IMR-90 (cell line): ENCODE data around the gene SLAMF6. TPM values are rescaled to one million over a fixed set of nuclear protein-coding genes. Genes with fewer than 3 reads are reported as not detected.

Source experiments
- ATAC-seq: fragments of 200-7000 bp; cut with Tn5 transposase; 2 replicates; pipeline ENCODE4 v1.9.1; 2020; ENCODE audit warnings: low read depth, mild to moderate bottlenecking, moderate library complexity
- BruUV-seq: library from RNA; stranded (reverse); fragments of 400-500 nt; replicated peaks from 2 replicates; lab custom pipeline; 2021; lab: Mats Ljungman, UMichigan
- CTCF ChIA-PET: fragments of 300-600 bp; formaldehyde crosslinking; extraction: SDS; loops from one replicate; lab custom pipeline; 2021; ENCODE audit warnings: antibody characterized with exemption; lab: Yijun Ruan, JAX
- POLR2A ChIA-PET: fragments of 300-600 bp; sonication (Branson Sonifier 250); formaldehyde crosslinking; loops from one replicate; lab custom pipeline; 2022; ENCODE audit warnings: antibody characterized with exemption; ENCODE audit not compliant: unreplicated experiment; lab: Charles Lee
- DNase-seq: peaks from one replicate; pipeline ENCODE4 v3.0.0; 2013
- H2AFZ ChIP-seq: replicated peaks from 2 replicates; pipeline ENCODE3; 2013; ENCODE audit warnings: low read length, mild to moderate bottlenecking; ENCODE audit not compliant: poor library complexity
- H2AK5ac ChIP-seq: 2 replicates; pipeline ENCODE4 v1.6.1; 2013; ENCODE audit warnings: low read depth, low read length, inconsistent platforms
- H2AK9ac ChIP-seq: replicated peaks from 2 replicates; pipeline ENCODE3; 2013; ENCODE audit warnings: mild to moderate bottlenecking, low read depth, low read length, moderate library complexity; ENCODE audit not compliant: poor library complexity
- H2BK120ac ChIP-seq: 2 replicates; pipeline ENCODE4 v1.6.1; 2013; ENCODE audit warnings: low read depth, low read length, inconsistent platforms
- H2BK15ac ChIP-seq: 3 replicates; pipeline ENCODE4 v1.6.1; 2013; ENCODE audit warnings: low read depth, low read length, inconsistent platforms
- H2BK20ac ChIP-seq: 2 replicates; pipeline ENCODE4 v1.6.1; 2013; ENCODE audit warnings: low read depth, mild to moderate bottlenecking, inconsistent platforms, low read length, moderate library complexity
- H2BK5ac ChIP-seq: 2 replicates; pipeline ENCODE4 v1.6.1; 2013; ENCODE audit warnings: mild to moderate bottlenecking, low read depth, low read length, inconsistent platforms; ENCODE audit not compliant: poor library complexity, severe bottlenecking
- H3K14ac ChIP-seq: replicated peaks from 2 replicates; pipeline ENCODE4 v1.6.1; 2013; ENCODE audit warnings: low read depth, low read length, inconsistent platforms
- H3K18ac ChIP-seq: 2 replicates; pipeline ENCODE4 v1.6.1; 2013; ENCODE audit warnings: low read depth, low read length, control low read depth
- H3K23ac ChIP-seq: 2 replicates; pipeline ENCODE4 v1.6.1; 2013; ENCODE audit warnings: low read depth, low read length, inconsistent platforms
- H3K27ac ChIP-seq: 2 replicates; pipeline ENCODE4 v1.5.1; 2013; ENCODE audit warnings: mild to moderate bottlenecking, control low read depth, low read length; ENCODE audit not compliant: insufficient read depth
- H3K27me3 ChIP-seq: 2 replicates; pipeline ENCODE4 v1.6.1; 2013; ENCODE audit warnings: low read length; ENCODE audit not compliant: control insufficient read depth, insufficient read depth
- H3K36me3 ChIP-seq: 2 replicates; pipeline ENCODE4 v1.6.1; 2013; ENCODE audit warnings: low read length, mixed read lengths; ENCODE audit not compliant: control insufficient read depth, insufficient read depth
- H3K4ac ChIP-seq: 2 replicates; pipeline ENCODE4 v1.6.1; 2013; ENCODE audit warnings: low read depth, low read length, inconsistent platforms
- H3K4me1 ChIP-seq: 2 replicates; pipeline ENCODE4 v1.6.1; 2013; ENCODE audit warnings: low read length, mixed read lengths; ENCODE audit not compliant: control insufficient read depth, insufficient read depth
- H3K4me2 ChIP-seq: 2 replicates; pipeline ENCODE4 v1.6.1; 2013; ENCODE audit warnings: low read depth, mild to moderate bottlenecking, control low read depth, low read length, moderate library complexity
- H3K4me3 ChIP-seq: 2 replicates; pipeline ENCODE4 v1.5.1; 2013; ENCODE audit warnings: low read depth, mild to moderate bottlenecking, control low read depth, low read length, moderate library complexity; ENCODE audit not compliant: insufficient read depth
- H3K56ac ChIP-seq: 2 replicates; pipeline ENCODE4 v1.6.1; 2013; ENCODE audit warnings: low read length, inconsistent platforms; ENCODE audit not compliant: insufficient read depth; ENCODE audit errors: extremely low read depth
- H3K79me1 ChIP-seq, 2 experiments: 2 replicates each; pipeline ENCODE4 v1.6.1; 2013; ENCODE audit warnings: low read length in 2 of 2, inconsistent platforms in 1 of 2, low read depth in 1 of 2
- H3K9ac ChIP-seq: 2 replicates; pipeline ENCODE4 v1.6.1; 2013; ENCODE audit warnings: low read depth, low read length, control low read depth
- H3K9me1 ChIP-seq: 2 replicates; pipeline ENCODE4 v1.6.1; 2013; ENCODE audit warnings: low read length, inconsistent platforms; ENCODE audit not compliant: insufficient read depth
- H3K9me3 ChIP-seq: 2 replicates; pipeline ENCODE4 v1.6.1; 2013; ENCODE audit warnings: low read length; ENCODE audit not compliant: control insufficient read depth, insufficient read depth
- H4K20me1 ChIP-seq: 2 replicates; pipeline ENCODE4 v1.6.1; 2013; ENCODE audit warnings: low read length, inconsistent platforms; ENCODE audit not compliant: insufficient read depth
- H4K5ac ChIP-seq: 2 replicates; pipeline ENCODE4 v1.6.1; 2013; ENCODE audit warnings: mild to moderate bottlenecking, low read depth, low read length, control low read depth
- H4K8ac ChIP-seq, 2 experiments: 2 replicates each; pipeline ENCODE4 v1.6.1; 2013; ENCODE audit warnings: low read depth in 2 of 2, low read length in 2 of 2, control low read depth in 1 of 2, inconsistent platforms in 1 of 2
- H4K91ac ChIP-seq: 2 replicates; pipeline ENCODE4 v1.6.1; 2013; ENCODE audit warnings: low read depth, low read length, inconsistent platforms; ENCODE audit not compliant: insufficient read depth
- BHLHE40 ChIP-seq: fragments of 150-350 bp; IDR thresholded peaks from 2 replicates; pipeline ENCODE4 v1.6.1; 2016; ENCODE audit warnings: mild to moderate bottlenecking, low read depth, low read length
- CEBPB ChIP-seq: IDR thresholded peaks from 2 replicates; pipeline ENCODE4 v1.6.1; 2012; ENCODE audit warnings: low read depth, low read length, improper control_type of control experiment
- CHD1 ChIP-seq: IDR thresholded peaks from 2 replicates; pipeline ENCODE4 v1.6.1; 2012; ENCODE audit warnings: low read depth, low read length, improper control_type of control experiment
- CTCF ChIP-seq: conservative IDR thresholded peaks from 2 replicates; pipeline ENCODE4 v1.5.1; 2012; ENCODE audit warnings: mild to moderate bottlenecking, low read depth, low read length, improper control_type of control experiment
- FOS ChIP-seq: fragments of 150-350 bp; IDR thresholded peaks from 2 replicates; pipeline ENCODE4 v1.6.1; 2016; ENCODE audit warnings: low read depth, low read length
- MXI1 ChIP-seq: IDR thresholded peaks from 2 replicates; pipeline ENCODE4 v1.6.1; 2012; ENCODE audit warnings: low read depth, mild to moderate bottlenecking, low read length, moderate library complexity, borderline replicate concordance
- RAD21 ChIP-seq: IDR thresholded peaks from 2 replicates; pipeline ENCODE4 v1.6.1; 2012; ENCODE audit warnings: low read length, improper control_type of control experiment
- RFX5 ChIP-seq: IDR thresholded peaks from 2 replicates; pipeline ENCODE4 v1.8.0; 2012; ENCODE audit warnings: low read depth, mild to moderate bottlenecking, low read length, moderate library complexity
- WGBS, 2 experiments: methylation state at CpG; one replicate each; pipeline versions ENCODE4 v1.1.5 to v1.1.7; 2013; ENCODE audit warnings: missing lambda C conversion rate in 2 of 2; ENCODE audit not compliant: insufficient read length in 1 of 2; ENCODE audit errors: extremely low coverage in 2 of 2; 5-methylcytosine and 5-hydroxymethylcytosine counted together
- dilution Hi-C: fragments of 300-500 bp; cut with HindIII; formaldehyde crosslinking; loops from one replicate; pipeline ENCODE4 v1.14.3; 2018; ENCODE audit warnings: low sequenced_read_pairs; ENCODE audit not compliant: unreplicated experiment
- in situ Hi-C: fragments of 300-500 bp; cut with MboI; formaldehyde crosslinking; loops from 3 replicates; pipeline ENCODE4 v1.14.3; 2019; ENCODE audit warnings: low sequenced_read_pairs, inconsistent platforms, mixed read lengths
- intact Hi-C: fragments of 100-400 bp; cut with micrococcal nuclease; formaldehyde crosslinking; loops from 2 replicates; pipeline ENCODE4 v1.10.0; 2022
- polyA plus RNA-seq, 3 experiments: library from polyadenylated mRNA; depleted of rRNA; stranded (reverse); fragments of >200 nt; gene quantifications; 2 replicates each; pipeline ENCODE4 v1.2.3, GENCODE V29; 2012; ENCODE audit warnings: low replicate concordance in 1 of 3
- total RNA-seq: library from RNA; depleted of rRNA; stranded (reverse); fragments of >200 nt; gene quantifications from 2 replicates; pipeline ENCODE4 v1.2.3, GENCODE V29; 2012

Gene SLAMF6
- total and polyA plus RNA-seq, 2 of the 4 experiments (the other 2 are of a cell fraction) = not detected

- no peak overlapping the region for H4K5ac ChIP-seq
- H3K79me1 ChIP-seq = no peaks in the 10 kb centered on the region
- POLR2A ChIA-PET = no interaction called here
- no peak for DNase-seq
- H4K20me1 ChIP-seq = no peaks in the 10 kb centered on the region
- CTCF ChIA-PET = no interaction called here
- intact Hi-C loops (no loop called here), dilution Hi-C loops (no loop called here), in situ Hi-C loops (no loop called here)
- 41% methylated on average over 2 of the region's 3 CpGs; no CpG with 5 or more reads in 1 of the 2 experiments for WGBS, 2 experiments
- H3K27me3 ChIP-seq = no peaks in the 10 kb centered on the region
- no peak overlapping the region for H3K9ac ChIP-seq
- no peak overlapping the region for H3K4me3 ChIP-seq
- H2AK5ac ChIP-seq = no peak overlapping the region
- no peaks in the 10 kb centered on the region for H3K9me1 ChIP-seq
- H3K23ac ChIP-seq = no peak overlapping the region
- H3K14ac ChIP-seq = no peak overlapping the region
- H2AFZ ChIP-seq = no peak overlapping the region
- H2BK5ac ChIP-seq = no peak overlapping the region
- no peak overlapping the region for H3K4ac ChIP-seq
- H2BK20ac ChIP-seq = no peak overlapping the region
- H3K4me1 ChIP-seq = no peaks in the 10 kb centered on the region
- H3K36me3 ChIP-seq = no peaks in the 10 kb centered on the region
- H4K8ac ChIP-seq = no peak overlapping the region
- no peak for ATAC-seq
- H3K27ac ChIP-seq = no peak overlapping the region
- H2BK15ac ChIP-seq = no peak overlapping the region
- no peak overlapping the region for H2AK9ac ChIP-seq
- H3K9me3 ChIP-seq = no peaks in the 10 kb centered on the region
- BruUV-seq = no TSS peak
- H3K56ac ChIP-seq = no peak overlapping the region
- no peak overlapping the region for H4K91ac ChIP-seq
- TF ChIP-seq RFX5 (no peak), CHD1 (no peak), RAD21 (no peak), BHLHE40 (no peak), MXI1 (no peak), FOS (no peak), CEBPB (no peak), CTCF (no peak)
- no peak overlapping the region for H3K18ac ChIP-seq
- H3K4me2 ChIP-seq = no peak overlapping the region
- no peak overlapping the region for H2BK120ac ChIP-seq
These were observed 26.6 kb upstream of the SLAMF6 start for GRCh38 chr1:160549665-160550006.
